Measurements from ENCODE around the gene ZCCHC4.

DNA sequence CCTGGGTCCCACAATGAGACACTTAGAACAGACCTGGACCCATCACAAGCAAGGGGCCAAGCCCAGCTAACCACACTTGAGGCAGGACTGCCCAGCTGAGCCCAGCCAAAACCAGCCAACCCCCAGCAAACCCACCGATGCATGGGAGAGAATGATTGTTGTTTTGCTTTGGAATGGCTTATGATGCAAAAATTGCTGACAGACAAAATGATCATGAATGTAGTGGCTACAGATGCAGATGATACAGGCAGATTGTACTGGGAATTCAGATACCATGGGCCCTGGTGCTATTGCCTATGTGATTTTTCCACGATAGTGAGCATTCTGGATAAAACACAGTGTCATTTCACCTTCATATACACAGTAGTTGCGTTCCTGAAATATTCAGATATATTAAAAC is 9.0 kb upstream of the ZCCHC4 start:
- TF ChIP-seq, protein P1, sequence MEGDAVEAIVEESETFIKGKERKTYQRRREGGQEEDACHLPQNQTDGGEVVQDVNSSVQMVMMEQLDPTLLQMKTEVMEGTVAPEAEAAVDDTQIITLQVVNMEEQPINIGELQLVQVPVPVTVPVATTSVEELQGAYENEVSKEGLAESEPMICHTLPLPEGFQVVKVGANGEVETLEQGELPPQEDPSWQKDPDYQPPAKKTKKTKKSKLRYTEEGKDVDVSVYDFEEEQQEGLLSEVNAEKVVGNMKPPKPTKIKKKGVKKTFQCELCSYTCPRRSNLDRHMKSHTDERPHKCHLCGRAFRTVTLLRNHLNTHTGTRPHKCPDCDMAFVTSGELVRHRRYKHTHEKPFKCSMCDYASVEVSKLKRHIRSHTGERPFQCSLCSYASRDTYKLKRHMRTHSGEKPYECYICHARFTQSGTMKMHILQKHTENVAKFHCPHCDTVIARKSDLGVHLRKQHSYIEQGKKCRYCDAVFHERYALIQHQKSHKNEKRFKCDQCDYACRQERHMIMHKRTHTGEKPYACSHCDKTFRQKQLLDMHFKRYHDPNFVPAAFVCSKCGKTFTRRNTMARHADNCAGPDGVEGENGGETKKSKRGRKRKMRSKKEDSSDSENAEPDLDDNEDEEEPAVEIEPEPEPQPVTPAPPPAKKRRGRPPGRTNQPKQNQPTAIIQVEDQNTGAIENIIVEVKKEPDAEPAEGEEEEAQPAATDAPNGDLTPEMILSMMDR (IDR thresholded peaks at IDR 0.05; ENCODE audit: low read depth, low read length, poor library complexity, severe bottlenecking), result no peak
- no peak for TF ChIP-seq EZH2phosphoT487 (IDR thresholded peaks at IDR 0.05; ENCODE audit: borderline replicate concordance, low read length)
